Colonic mucosa (tissue), 4 donors: ENCODE measurements around the gene PDE8B. TPM values are rescaled to one million over a fixed set of nuclear protein-coding genes. Genes with fewer than 3 reads are reported as not detected.
"Not testable (repeated sequence)": the region's sequence is repeated elsewhere in the genome, so short reads cannot be mapped to it uniquely, and the experiment has no call there.

ENCODE experiments used
- DNase-seq: peaks from one replicate; pipeline ENCODE4 v3.0.0-alpha.2; 2020
- H3K27ac ChIP-seq: fragments of 200-600 bp; one replicate; pipeline ENCODE4 v1.8.0; 2021
- H3K27me3 ChIP-seq: fragments of 200-600 bp; one replicate; pipeline ENCODE4 v1.8.0; 2021
- H3K36me3 ChIP-seq: fragments of 200-600 bp; one replicate; pipeline ENCODE4 v1.8.0; 2021
- H3K4me1 ChIP-seq: fragments of 200-600 bp; one replicate; pipeline ENCODE4 v1.8.0; 2021; ENCODE audit warnings: mild to moderate bottlenecking
- H3K4me3 ChIP-seq: fragments of 200-600 bp; one replicate; pipeline ENCODE4 v1.8.0; 2021
- H3K9ac ChIP-seq, 2 donors: one replicate each; pipeline ENCODE4 v1.7.0; 2013; ENCODE audit warnings: control low read depth in 2 of 2, low read depth in 2 of 2, low read length in 2 of 2
- H3K9me3 ChIP-seq: fragments of 200-600 bp; one replicate; pipeline ENCODE4 v1.8.0; 2021
- intact Hi-C: fragments of 100-400 bp; cut with DNase I; formaldehyde crosslinking; loops from one replicate; pipeline ENCODE4 v1.14.1; 2022
- total RNA-seq, 2 donors: library from RNA; stranded (reverse); fragmentation: NEBNext Ultra II Directional in 1 of 2; extraction: Animal tissue kit (Norgen Biotek cat#: 25700) in 1 of 2; gene quantifications; one replicate each; pipeline ENCODE4 v1.2.1, GENCODE V29; 2021
- TF ChIP-seq, protein P1 (sequence below): fragments of 200-600 bp; IDR thresholded peaks from one replicate; pipeline ENCODE4 v1.8.0; 2022; ENCODE audit warnings: antibody characterized with exemption, mild to moderate bottlenecking
- donor health status: healthy.
- donor health status: DM: no; HTN: no; CAD: no.
- donor health status: DM: no; HTN: no; CAD: no.

The PDE8B gene
- total RNA-seq, 2 donors from 2014 or later: 0.86 to 1.8 TPM

DNA sequence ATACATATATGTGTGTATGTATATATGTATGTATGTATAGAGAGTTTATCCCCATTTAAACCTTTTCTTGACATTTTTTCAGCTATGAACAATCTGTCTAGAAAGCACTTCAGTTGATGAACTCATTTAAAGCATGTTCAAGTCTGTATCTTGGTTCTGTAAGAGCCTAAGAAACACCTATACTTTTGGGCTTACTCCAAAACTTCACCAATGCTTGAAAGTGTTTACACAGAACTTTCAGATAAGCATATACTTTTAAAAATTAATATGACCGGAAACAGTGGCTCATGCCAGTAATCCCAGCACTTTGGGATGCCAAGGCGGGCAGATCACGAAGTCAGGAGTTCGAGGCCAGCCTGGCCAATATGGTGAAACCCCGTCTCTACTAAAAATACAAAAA lies 250.8 kb downstream of the PDE8B start:
- Histone ChIP-seq H3K9me3 (no peaks in the 10 kb centered on the region), H3K9ac (no peak overlapping the region), H3K36me3 (no peaks in the 10 kb centered on the region), H3K27ac (no peak overlapping the region), H3K27me3 (no peaks in the 10 kb centered on the region), H3K4me3 (no peak overlapping the region), H3K4me1 (no peaks in the 10 kb centered on the region)
- DNase-seq: no peak
- intact Hi-C loops: no loop called here
- TF ChIP-seq, protein P1, sequence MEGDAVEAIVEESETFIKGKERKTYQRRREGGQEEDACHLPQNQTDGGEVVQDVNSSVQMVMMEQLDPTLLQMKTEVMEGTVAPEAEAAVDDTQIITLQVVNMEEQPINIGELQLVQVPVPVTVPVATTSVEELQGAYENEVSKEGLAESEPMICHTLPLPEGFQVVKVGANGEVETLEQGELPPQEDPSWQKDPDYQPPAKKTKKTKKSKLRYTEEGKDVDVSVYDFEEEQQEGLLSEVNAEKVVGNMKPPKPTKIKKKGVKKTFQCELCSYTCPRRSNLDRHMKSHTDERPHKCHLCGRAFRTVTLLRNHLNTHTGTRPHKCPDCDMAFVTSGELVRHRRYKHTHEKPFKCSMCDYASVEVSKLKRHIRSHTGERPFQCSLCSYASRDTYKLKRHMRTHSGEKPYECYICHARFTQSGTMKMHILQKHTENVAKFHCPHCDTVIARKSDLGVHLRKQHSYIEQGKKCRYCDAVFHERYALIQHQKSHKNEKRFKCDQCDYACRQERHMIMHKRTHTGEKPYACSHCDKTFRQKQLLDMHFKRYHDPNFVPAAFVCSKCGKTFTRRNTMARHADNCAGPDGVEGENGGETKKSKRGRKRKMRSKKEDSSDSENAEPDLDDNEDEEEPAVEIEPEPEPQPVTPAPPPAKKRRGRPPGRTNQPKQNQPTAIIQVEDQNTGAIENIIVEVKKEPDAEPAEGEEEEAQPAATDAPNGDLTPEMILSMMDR: no peak

DNA sequence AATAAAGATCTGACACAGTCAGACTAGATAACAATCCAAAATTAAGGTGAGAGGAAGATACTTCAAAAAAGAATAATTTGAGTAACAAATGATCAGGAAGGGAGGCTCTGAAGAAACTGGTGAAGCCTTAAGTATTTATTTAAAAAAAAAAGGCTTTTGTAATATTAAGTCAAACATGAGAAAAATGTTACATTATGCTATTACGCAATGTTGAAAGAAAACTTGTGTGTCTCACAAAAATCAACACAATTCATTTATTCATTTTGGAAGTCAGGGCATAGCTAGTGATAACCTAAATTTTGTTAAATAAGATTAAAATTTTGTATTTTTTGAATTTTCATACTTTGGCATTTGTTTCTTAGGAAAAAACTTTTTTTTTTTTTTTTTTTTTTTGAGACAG lies 253.4 kb downstream of the PDE8B start:
- H3K4me3 ChIP-seq: no peak overlapping the region
- no peak for DNase-seq
- no peak overlapping the region for H3K27ac ChIP-seq
- intact Hi-C loops: no loop called here
- H3K4me1 ChIP-seq: no peaks in the 10 kb centered on the region
- TF ChIP-seq, protein P1: no peak
- no peaks in the 10 kb centered on the region for H3K9me3 ChIP-seq
- no peaks in the 10 kb centered on the region for H3K36me3 ChIP-seq
- H3K27me3 ChIP-seq: no peaks in the 10 kb centered on the region
- no peak overlapping the region for H3K9ac ChIP-seq

DNA sequence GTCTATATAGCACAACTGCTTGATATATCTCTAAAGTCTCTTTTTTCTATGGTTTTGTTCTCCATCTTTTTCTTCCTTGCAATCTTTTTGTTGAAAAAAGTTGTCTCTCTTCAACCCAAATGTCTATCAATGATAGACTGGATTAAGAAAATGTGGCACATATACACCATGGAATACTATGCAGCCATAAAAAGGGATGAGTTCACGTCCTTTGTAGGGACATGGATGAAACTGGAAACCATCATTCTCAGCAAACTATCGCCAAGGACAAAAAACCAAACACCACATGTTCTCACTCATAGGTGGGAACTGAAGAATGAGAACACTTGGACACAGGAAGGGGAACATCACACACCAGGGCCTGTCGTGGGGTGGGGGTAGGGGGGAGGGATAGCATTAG lies 258.4 kb downstream of the PDE8B start:
- H3K27ac ChIP-seq, H3K9ac ChIP-seq, H3K27me3 ChIP-seq, DNase-seq, intact Hi-C loops, H3K4me3 ChIP-seq, H3K4me1 ChIP-seq, H3K36me3 ChIP-seq, H3K9me3 ChIP-seq: not testable (repeated sequence)

DNA sequence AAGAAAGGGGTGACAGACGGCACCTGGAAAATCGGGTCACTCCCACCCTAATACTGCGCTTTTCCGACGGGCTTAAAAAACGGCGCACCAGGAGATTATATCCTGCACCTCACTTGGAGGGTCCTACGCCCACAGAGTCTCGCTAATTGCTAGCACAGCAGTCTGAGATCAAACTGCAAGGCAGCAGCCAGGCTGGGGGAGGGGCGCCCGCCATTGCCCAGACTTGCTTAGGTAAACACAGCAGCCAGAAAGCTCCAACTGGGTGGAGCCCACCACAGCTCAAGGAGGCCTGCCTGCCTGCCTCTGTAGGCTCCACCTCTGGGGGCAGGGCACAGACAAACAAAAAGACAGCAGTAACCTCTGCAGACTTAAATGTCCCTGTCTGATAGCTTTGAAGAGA lies 264.6 kb downstream of the PDE8B start:
- H3K36me3 ChIP-seq, H3K9ac ChIP-seq, H3K9me3 ChIP-seq, DNase-seq, H3K4me3 ChIP-seq, intact Hi-C loops, H3K4me1 ChIP-seq, H3K27ac ChIP-seq, H3K27me3 ChIP-seq: not testable (repeated sequence)

Other genes starting within 250 kb of the PDE8B start
- 10 to 100 TPM; 16.9 to 24.6 TPM for gene AGGF1, start 180.3 kb upstream of the PDE8B start, total RNA-seq
- 10 to 100 TPM; 10.2 to 12.6 TPM for gene ZBED3, start 123.4 kb upstream of the PDE8B start, total RNA-seq